Measurements from ENCODE around the gene KLRC4.

Gene KLRC4

DNA sequence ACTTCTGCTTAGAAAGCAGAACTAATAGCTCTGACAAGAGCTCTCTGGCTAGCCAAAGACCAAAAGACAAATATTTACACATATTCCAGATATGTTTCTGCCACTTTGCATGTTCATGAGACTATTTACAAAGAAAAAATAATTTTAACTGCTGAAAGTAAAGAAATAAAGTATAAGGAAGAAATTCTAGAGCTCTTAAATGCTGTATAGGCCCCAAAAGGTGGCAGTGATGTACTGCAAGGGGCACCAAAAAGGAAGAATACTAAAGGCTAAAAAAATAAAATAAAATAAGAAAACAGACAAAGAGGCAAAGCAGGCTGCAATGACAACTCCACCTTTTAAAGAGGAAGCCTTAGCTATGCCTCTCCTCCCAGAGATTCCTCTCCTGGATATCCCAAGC, 42.7 kb downstream of the KLRC4 start:
- DNase-seq: no peak

DNA sequence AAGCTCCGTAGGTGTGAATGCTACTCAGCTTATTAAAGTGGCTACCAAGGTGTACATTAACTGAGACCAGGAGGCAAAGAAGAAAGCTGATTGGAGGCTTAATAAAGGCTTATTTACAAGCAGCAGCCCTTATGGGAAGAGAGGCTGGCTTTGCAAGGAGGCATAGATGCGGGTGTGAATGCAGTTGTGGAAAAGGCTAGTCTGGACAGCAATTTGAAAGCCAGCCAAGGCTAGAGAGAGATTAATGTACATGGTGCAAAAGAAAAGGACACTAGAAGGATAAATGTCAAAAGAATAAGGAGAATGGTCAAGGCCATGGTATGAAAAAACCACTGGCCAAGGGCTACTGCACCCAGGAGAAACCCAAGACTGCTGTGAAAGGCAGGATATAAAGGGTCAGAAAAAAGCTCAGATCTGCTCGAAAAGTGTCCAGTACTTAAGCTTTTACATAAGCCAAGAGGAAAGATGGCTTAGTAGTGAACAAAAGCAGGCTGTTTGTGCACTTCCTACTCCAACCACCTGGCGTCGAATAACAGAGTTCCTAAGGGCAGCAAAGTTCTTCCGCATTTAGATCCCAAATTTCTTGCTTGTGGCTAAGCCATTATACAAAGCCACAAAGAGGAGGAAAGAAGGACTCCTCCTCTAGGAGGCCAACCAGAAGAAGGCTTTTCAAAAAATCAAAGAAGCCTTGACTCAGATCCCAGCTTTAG, 43.7 kb downstream of the KLRC4 start:
- no peak for DNase-seq

GRCh38 chr12:10364815-10365622, 44.5 kb downstream of the KLRC4 start:
- DNase-seq: no peak

DNA sequence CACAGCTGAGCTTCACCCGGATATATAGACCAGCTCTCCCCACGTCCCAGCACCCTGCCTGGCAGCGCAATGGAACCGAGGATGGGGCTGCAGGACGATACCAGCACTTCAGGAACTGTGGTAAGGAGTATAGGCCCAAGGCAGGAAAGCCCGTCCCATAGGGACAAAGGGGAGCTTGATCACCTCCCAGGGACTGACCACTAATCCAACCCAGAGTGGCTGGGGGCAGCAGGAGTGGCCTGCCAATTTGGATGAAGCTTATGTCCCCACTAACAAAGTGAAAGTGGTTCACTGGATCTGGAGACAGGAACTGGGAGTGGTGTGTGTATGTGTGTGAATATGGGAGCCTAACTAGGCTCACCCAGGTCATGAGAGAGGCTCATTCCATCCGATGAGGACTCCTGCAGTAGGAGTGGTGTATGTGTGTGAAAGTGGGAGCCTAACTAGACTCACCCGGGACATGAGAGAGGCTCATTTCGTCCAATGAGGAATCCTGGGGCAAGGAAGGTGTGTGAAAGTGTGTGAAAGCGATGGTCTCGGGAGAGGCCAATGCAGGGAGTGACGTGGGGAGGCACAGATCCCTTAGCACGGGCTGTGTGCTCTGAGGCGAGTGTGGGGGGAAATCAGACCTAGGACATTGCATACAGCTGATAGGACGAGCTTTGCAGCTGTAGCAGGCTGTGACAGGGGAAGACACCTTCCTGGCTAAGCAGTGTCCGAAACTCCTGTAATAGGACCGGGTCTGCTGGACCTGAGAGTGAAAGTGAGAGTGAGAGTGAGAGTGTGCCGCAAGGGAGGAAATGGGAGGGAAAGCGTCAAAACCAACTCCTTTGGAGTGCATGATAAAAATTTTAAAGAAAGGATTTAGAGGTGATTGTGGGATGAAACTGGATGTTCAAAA, 45.4 kb downstream of the KLRC4 start:
- DNase-seq: peak in 1 of 2 experiments; percentile 40

DNA sequence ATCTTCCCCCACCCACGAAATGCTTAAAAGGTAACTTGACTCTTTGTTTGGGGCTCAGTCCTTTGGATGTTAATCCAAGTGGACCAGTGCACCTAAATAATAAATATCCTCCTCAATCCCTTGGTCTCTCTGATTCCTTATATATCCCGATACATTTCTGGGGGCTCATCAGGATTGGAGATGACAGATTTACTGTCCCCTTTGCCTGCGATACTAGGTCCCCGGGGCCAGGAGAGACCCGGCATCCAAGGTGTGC, 46.0 kb downstream of the KLRC4 start:
- DNase-seq: no peak

DNA sequence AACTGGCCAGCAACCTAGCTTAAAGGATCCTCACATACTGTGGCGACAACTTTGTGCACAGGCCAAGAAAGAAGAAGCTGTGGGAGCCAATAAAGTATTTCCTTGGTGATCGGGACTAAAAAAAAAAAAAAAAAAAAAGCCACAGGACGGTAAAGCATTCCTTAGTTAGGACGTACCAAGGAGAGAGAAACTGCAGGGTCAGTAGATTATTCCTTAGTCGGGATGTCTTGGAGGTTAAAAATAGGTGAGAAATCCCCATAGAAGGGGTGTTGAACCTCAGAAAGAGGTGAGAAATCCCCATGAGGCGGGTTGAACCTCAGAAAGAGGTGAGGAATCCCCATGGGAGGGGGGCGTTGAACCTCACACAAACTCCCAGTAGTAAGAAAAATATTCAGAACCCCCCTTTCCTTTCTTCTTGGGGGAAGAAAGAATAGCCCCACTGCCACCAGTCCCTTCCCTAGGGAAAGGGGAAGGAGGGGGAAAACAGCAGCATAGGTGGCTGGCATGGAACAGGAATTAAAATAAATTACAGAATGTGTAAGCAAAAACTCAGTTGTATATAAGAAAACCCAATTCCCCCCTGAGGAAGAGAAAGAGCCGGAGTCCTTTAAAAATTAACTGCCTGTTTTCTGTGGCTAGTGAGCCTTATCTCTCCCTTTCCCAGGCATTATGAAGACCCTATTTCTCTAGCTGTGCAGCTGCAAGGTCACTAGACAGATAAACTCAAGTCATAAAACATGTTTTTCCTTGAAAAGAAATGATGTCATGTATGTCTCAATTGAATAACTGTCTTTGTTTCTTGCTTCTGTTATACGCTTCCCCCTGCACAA, 46.5 kb downstream of the KLRC4 start:
- no peak for DNase-seq

DNA sequence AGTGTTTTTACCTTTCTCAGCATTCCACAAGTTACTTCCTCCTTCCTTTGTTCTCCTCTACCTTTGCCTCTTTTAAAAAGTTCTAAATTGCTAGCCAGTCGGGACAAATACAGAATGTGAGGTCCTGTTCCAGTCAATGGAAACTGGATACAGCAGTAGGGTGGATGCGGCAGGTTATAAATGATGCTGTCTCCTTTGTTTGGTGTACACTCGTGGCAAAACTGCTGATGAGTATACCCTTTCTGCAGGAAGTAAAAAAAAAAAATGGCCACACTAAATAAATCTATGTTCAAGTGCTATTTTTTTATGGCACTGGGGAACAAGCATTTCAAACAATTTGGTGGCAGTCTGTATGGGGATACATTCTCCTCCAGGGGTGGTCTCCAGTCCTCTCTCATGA, 47.2 kb downstream of the KLRC4 start:
- no peak for DNase-seq

DNA sequence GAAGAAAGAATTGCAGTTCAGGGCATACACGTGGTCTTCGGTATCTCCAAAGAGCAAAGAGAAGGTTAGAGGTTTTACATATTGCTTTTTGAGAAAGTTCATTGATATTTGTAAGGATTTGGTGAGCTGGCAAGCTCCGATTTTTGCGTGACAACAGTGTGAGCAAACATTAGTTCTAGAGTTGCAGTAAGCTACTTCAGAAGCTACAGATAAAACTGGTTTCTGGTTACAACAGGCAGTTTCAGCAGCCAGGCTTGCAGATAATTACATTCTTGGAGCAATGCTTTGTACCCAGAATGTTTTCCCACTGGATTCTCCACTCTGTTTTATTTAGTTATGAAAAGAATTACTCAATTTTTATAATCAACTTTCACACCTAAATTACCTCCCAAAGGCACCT, 47.9 kb downstream of the KLRC4 start:
- no peak for DNase-seq

DNA sequence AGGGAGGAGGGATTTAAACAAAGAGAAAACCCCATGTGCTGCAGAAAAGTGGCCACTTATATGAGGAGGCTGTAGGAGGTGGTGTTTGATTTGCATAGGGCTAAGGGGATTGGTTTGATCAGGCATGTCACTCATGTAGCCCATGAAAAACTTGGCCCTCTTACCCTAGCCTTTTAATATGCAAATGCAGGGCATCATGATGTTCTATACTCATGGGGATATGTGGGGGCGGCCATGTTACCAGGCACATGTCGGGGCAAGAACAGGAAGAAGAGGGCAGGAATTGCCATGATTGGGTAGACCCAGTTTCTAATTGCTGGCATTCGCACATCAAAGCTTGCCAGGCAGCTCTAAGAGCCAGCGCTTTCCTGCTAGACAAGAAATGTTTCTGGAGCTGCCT, 48.5 kb downstream of the KLRC4 start:
- DNase-seq: peak; percentile 86 to 87

GRCh38 chr12:10358969-10359368, 50.6 kb downstream of the KLRC4 start:
- DNase-seq: no peak

- DNase-seq: peak; percentile 16 to 47
These were observed 51.4 kb downstream of the KLRC4 start for GRCh38 chr12:10358131-10358530.
